ENCODE data around the gene ATXN1. TPM values are rescaled to one million over a fixed set of nuclear protein-coding genes. Genes with fewer than 3 reads are reported as not detected.
A peak's percentile ranks its signal among the peaks of the same experiment; 100 is the strongest.

Gene ATXN1
- total RNA-seq, 4 donors from 2014 or later, result 21.0 to 102 (median 51.1) TPM

GRCh38 chr6:16503970-16504415 is 257.3 kb downstream of the ATXN1 start:
- no peaks in the 10 kb centered on the region for H3K36me3 ChIP-seq
- H3K4me3 ChIP-seq, result no peak overlapping the region
- no peaks in the 10 kb centered on the region for H3K9me3 ChIP-seq
- TF ChIP-seq CTCF (IDR thresholded peaks at IDR 0.05) (no peak), POLR2A (IDR thresholded peaks at IDR 0.05) (no peak)
- H3K27me3 ChIP-seq, result no peaks in the 10 kb centered on the region
- intact Hi-C loops (cut with DNase I; ENCODE audit: low total_unique reads), result no loop called here
- H3K4me1 ChIP-seq, result peaks cover 0 to 19% of the 10 kb centered on the region in 2 donors
- H3K27ac ChIP-seq, result peak overlapping the region; percentile 69 to 78
- no peak for DNase-seq

- no peak overlapping the region for H3K4me3 ChIP-seq
- intact Hi-C loops (cut with DNase I; ENCODE audit: low total_unique reads), result no loop called here
- peaks cover 0 to 19% of the 10 kb centered on the region in 2 donors for H3K4me1 ChIP-seq
- no peaks in the 10 kb centered on the region for H3K36me3 ChIP-seq
- H3K27me3 ChIP-seq, result no peaks in the 10 kb centered on the region
- no peaks in the 10 kb centered on the region for H3K9me3 ChIP-seq
- no peak for DNase-seq
- no peak overlapping the region for H3K27ac ChIP-seq
- TF ChIP-seq CTCF (IDR thresholded peaks at IDR 0.05) (no peak), POLR2A (IDR thresholded peaks at IDR 0.05) (no peak)
Measured at GRCh38 chr6:16503241-16503775, 258.0 kb downstream of the ATXN1 start.

GRCh38 chr6:16498957-16499356 is 262.3 kb downstream of the ATXN1 start:
- no peak overlapping the region for H3K4me3 ChIP-seq
- H3K27me3 ChIP-seq, result no peaks in the 10 kb centered on the region
- H3K4me1 ChIP-seq, result peaks cover 0 to 4% of the 10 kb centered on the region in 2 donors
- intact Hi-C loops (cut with DNase I; ENCODE audit: low total_unique reads), result no loop called here
- H3K27ac ChIP-seq, result no peak overlapping the region
- no peaks in the 10 kb centered on the region for H3K9me3 ChIP-seq
- H3K36me3 ChIP-seq, result no peaks in the 10 kb centered on the region
- DNase-seq, result no peak
- TF ChIP-seq CTCF (IDR thresholded peaks at IDR 0.05) (no peak), POLR2A (IDR thresholded peaks at IDR 0.05) (no peak)

- no peak overlapping the region for H3K4me3 ChIP-seq
- DNase-seq, result no peak
- H3K27me3 ChIP-seq, result no peaks in the 10 kb centered on the region
- H3K4me1 ChIP-seq, result no peaks in the 10 kb centered on the region
- peak overlapping the region in 1 of 2 donors; percentile 16 for H3K27ac ChIP-seq
- no peak for TF ChIP-seq CTCF (IDR thresholded peaks at IDR 0.05)
- TF ChIP-seq POLR2A (IDR thresholded peaks at IDR 0.05), result no peak
- intact Hi-C loops (cut with DNase I; ENCODE audit: low total_unique reads), result no loop called here
- no peaks in the 10 kb centered on the region for H3K36me3 ChIP-seq
- H3K9me3 ChIP-seq, result no peaks in the 10 kb centered on the region
Measured at GRCh38 chr6:16498237-16498636, 263.0 kb downstream of the ATXN1 start.

- no peaks in the 10 kb centered on the region for H3K36me3 ChIP-seq
- no peaks in the 10 kb centered on the region for H3K27me3 ChIP-seq
- H3K27ac ChIP-seq, result peak overlapping the region in 1 of 2 donors; percentile 16
- no peaks in the 10 kb centered on the region for H3K4me1 ChIP-seq
- DNase-seq, result no peak
- TF ChIP-seq POLR2A (IDR thresholded peaks at IDR 0.05) (no peak), CTCF (IDR thresholded peaks at IDR 0.05) (no peak)
- intact Hi-C loops (cut with DNase I; ENCODE audit: low total_unique reads), result no loop called here
- H3K9me3 ChIP-seq, result no peaks in the 10 kb centered on the region
- no peak overlapping the region for H3K4me3 ChIP-seq
Measured at GRCh38 chr6:16496991-16497801, 264.1 kb downstream of the ATXN1 start.
